Measurements from ENCODE around the gene MCRIP1. TPM values are rescaled to one million over a fixed set of nuclear protein-coding genes. Genes with fewer than 3 reads are reported as not detected.
A peak's percentile ranks its signal among the peaks of the same experiment; 100 is the strongest.

The MCRIP1 gene
- total and polyA plus RNA-seq, 9 of the 15 experiments (the other 6 are each of a cell fraction or from before 2014, with no cell fraction given) = 0.39 to 35.8 (median 9.7) TPM

DNA sequence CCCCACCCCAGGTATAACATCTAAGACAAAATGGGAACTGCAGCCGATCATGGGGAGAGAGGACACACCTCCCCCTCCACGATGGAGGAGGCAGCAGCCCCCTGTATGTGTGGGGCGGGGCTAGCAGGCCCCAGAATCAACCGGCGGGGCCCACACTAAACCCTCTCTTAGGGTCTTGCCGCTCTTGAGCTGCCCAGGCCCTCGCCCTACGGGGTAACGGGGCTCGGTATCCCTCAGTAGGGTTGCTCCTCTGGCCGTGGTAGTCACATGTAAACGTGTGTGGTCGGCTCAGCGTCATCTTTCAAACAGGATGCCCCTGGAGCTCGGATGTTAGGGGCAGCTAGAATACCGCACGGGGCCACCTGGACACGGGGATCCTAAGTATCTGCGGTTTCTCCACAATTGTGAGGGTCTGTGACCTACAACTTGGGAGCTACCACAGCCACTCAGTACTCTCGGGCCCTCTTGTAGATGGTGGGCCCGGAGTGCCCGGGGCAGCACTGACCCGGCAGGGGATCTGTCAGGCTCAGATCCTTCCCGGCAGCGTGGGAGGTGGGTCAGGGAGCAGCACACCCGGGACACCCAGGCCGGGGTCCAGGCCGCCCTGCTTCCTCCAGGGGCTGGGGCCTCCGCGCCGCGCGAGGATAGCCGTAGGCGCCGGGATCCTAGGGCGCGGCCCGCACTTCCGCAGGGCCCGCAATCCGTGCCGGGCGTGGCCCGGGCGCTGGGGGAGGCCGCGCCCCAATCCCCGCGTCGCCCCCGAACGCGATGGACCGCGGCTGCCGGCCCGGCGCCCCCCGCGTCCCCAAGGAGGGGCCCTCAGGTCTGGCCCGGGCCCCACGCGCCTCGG, 37.3 kb upstream of the MCRIP1 start (continued):
- TF ChIP-seq ZFP91 (CRISPR knock-in tag; IDR thresholded peaks at IDR 0.05) (no peak), RB1 (IDR thresholded peaks at IDR 0.05; ENCODE audit: low read depth) (peak; percentile 60; the same call in 1 of the 2 replicates), SMC3 (conservative IDR thresholded peaks at IDR 0.05; ENCODE audit: insufficient read depth, low read depth, low read length) (no peak), MIER1 (IDR thresholded peaks at IDR 0.05; ENCODE audit: low read depth) (no peak), DIDO1 (tag; IDR thresholded peaks at IDR 0.05; ENCODE audit: low read depth) (no peak), HDAC3 (IDR thresholded peaks at IDR 0.05; ENCODE audit: borderline replicate concordance, partially characterized antibody) (no peak), POLR2AphosphoS5 (IDR thresholded peaks at IDR 0.05; ENCODE audit: control insufficient read depth, insufficient read depth, low read depth, low read length) (no peak), ELF2 (CRISPR knock-in tag; IDR thresholded peaks at IDR 0.05) (0 out of 2 replicates have a peak, but pooled peaks have one; percentile 34), THRAP3 (IDR thresholded peaks at IDR 0.05; ENCODE audit: borderline replicate concordance) (no peak), EP400 (IDR thresholded peaks at IDR 0.05) (no peak), KLF1 (tag; IDR thresholded peaks at IDR 0.05) (peak; percentile 62; the same call in 1 of the 2 replicates), ATF7 (IDR thresholded peaks at IDR 0.05) (no peak)
- TF ChIP-seq, protein P1, sequence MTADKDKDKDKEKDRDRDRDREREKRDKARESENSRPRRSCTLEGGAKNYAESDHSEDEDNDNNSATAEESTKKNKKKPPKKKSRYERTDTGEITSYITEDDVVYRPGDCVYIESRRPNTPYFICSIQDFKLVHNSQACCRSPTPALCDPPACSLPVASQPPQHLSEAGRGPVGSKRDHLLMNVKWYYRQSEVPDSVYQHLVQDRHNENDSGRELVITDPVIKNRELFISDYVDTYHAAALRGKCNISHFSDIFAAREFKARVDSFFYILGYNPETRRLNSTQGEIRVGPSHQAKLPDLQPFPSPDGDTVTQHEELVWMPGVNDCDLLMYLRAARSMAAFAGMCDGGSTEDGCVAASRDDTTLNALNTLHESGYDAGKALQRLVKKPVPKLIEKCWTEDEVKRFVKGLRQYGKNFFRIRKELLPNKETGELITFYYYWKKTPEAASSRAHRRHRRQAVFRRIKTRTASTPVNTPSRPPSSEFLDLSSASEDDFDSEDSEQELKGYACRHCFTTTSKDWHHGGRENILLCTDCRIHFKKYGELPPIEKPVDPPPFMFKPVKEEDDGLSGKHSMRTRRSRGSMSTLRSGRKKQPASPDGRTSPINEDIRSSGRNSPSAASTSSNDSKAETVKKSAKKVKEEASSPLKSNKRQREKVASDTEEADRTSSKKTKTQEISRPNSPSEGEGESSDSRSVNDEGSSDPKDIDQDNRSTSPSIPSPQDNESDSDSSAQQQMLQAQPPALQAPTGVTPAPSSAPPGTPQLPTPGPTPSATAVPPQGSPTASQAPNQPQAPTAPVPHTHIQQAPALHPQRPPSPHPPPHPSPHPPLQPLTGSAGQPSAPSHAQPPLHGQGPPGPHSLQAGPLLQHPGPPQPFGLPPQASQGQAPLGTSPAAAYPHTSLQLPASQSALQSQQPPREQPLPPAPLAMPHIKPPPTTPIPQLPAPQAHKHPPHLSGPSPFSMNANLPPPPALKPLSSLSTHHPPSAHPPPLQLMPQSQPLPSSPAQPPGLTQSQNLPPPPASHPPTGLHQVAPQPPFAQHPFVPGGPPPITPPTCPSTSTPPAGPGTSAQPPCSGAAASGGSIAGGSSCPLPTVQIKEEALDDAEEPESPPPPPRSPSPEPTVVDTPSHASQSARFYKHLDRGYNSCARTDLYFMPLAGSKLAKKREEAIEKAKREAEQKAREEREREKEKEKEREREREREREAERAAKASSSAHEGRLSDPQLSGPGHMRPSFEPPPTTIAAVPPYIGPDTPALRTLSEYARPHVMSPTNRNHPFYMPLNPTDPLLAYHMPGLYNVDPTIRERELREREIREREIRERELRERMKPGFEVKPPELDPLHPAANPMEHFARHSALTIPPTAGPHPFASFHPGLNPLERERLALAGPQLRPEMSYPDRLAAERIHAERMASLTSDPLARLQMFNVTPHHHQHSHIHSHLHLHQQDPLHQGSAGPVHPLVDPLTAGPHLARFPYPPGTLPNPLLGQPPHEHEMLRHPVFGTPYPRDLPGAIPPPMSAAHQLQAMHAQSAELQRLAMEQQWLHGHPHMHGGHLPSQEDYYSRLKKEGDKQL (CRISPR knock-in tag; IDR thresholded peaks at IDR 0.05; ENCODE audit: borderline replicate concordance) = no peak
- TF ChIP-seq, protein P2, sequence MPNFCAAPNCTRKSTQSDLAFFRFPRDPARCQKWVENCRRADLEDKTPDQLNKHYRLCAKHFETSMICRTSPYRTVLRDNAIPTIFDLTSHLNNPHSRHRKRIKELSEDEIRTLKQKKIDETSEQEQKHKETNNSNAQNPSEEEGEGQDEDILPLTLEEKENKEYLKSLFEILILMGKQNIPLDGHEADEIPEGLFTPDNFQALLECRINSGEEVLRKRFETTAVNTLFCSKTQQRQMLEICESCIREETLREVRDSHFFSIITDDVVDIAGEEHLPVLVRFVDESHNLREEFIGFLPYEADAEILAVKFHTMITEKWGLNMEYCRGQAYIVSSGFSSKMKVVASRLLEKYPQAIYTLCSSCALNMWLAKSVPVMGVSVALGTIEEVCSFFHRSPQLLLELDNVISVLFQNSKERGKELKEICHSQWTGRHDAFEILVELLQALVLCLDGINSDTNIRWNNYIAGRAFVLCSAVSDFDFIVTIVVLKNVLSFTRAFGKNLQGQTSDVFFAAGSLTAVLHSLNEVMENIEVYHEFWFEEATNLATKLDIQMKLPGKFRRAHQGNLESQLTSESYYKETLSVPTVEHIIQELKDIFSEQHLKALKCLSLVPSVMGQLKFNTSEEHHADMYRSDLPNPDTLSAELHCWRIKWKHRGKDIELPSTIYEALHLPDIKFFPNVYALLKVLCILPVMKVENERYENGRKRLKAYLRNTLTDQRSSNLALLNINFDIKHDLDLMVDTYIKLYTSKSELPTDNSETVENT (CRISPR knock-in tag; IDR thresholded peaks at IDR 0.05) = peak; percentile 77; the same call in 1 of the 2 replicates
- TF ChIP-seq, protein P3, sequence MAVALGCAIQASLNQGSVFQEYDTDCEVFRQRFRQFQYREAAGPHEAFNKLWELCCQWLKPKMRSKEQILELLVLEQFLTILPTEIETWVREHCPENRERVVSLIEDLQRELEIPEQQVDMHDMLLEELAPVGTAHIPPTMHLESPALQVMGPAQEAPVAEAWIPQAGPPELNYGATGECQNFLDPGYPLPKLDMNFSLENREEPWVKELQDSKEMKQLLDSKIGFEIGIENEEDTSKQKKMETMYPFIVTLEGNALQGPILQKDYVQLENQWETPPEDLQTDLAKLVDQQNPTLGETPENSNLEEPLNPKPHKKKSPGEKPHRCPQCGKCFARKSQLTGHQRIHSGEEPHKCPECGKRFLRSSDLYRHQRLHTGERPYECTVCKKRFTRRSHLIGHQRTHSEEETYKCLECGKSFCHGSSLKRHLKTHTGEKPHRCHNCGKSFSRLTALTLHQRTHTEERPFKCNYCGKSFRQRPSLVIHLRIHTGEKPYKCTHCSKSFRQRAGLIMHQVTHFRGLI (CRISPR knock-in tag; IDR thresholded peaks at IDR 0.05) = no peak

Data from K562 (cell line).